GM10266 (cell line): ENCODE results near the gene IKBKE.

Experiments
- DNase-seq: peaks from one replicate; pipeline ENCODE4 v3.0.0; 2012; ENCODE audit errors: extremely low spot score
- CTCF ChIP-seq: IDR thresholded peaks from 2 replicates; pipeline ENCODE4 v1.5.1; 2012; ENCODE audit warnings: mild to moderate bottlenecking, low read depth; ENCODE audit not compliant: control insufficient read depth, insufficient read depth; ENCODE audit errors: missing control alignments

IKBKE gene

DNA sequence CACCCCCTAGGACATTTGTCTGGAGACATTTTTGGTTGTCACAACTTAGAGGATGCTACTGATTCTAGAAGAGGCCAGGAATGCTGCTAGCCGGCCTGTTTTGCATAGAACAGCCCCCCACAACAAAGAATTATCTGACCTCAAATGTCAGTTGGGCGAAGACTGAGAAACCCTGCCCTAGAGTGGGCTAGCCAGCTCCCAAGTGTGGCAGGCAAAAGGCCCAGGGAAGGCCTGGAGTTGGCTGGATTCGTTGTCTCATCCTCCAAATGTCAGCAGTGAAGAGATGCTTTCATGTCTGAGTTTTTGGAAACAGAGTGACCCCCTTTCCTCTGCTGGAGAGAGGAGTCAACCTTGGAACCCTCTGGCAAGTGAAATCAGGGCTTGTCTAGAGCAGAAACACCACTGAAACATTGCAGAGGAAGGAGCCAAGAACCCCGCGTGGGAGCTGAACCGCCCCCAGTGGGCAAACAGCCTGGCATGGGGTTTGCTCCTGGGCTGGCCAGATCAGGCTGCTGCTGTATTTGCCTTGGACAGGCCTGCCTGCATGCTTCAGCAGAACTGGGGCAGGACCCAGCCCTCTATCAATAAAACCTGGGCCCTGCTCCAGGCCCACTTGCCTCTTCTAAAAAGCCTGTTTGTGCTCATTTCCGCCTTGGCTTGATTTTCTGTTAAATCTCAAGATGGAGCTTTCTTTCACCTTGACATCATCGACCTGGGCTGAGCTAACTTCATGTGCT lies 69.9 kb downstream of the IKBKE start:
- no peak for TF ChIP-seq CTCF
- DNase-seq, result no peak

- no peak for DNase-seq
- TF ChIP-seq CTCF, result no peak
Measured at GRCh38 chr1:206541236-206541833, 71.1 kb downstream of the IKBKE start.

- peak; percentile 94 for TF ChIP-seq CTCF
- DNase-seq, result peak; percentile 81
Measured at GRCh38 chr1:206544562-206545257, 74.4 kb downstream of the IKBKE start.

- no peak for DNase-seq
- no peak for TF ChIP-seq CTCF
Measured at GRCh38 chr1:206545351-206545750, 75.1 kb downstream of the IKBKE start.
